ENCODE measurements around the gene DALRD3.

The DALRD3 gene

DNA sequence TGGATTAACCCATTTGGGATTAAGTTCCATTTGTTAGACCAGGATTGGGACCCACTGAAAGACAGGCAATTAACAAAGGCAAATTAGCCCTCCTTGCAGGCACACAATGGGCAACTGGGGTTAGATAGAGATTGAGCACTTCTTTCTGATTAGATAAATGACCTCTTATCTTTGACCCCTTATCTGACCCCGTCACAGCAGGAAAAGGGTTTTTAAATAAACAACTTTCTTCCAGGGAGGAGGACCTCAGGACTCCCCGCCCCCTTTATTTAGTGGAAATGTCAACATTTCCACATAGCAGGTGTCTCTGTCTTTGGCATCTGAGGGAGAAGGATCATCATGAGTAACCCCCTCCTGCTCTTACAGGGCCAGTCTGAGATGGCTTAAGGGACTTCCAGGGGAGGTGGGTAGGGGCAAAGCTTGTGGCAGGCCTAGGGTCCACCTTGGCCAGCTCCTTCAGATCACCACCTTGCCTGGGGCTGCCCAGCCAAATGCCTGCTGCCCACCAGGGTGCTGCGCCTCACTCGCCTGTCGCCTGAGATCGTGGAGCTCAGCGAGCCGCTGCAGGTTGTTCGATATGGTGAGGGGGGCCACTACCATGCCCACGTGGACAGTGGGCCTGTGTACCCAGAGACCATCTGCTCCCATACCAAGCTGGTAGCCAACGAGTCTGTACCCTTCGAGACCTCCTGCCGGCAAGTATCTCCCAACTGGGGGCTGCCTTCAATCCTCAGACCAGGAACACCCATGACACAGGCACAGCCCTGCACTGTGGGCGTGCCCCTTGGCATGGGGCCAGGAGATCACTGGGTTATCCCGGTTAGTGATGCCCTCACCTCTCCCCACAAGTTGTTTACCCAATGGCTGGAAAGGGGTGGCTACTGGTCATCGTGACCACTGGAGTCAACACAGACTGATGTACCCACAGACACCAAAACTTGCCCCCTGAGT lies 13.8 kb downstream of the DALRD3 start:
- DNase-seq, result no peak

DNA sequence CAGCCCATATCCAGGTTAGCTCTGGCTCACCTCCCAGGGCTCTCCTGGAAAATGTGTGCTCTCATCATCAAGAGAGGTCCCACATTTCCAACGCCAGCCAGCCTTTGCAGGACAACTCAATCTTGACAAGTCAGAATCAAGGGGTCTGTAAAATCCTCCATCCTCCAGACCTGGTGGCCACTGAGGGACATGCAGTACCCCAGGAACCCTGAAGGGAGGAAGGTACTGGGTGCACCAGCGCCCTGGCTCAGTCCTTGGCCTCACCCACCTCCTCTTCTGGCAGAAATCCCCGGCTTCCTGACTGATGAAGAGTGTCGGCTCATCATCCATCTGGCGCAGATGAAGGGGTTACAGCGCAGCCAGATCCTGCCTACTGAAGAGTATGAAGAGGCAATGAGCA lies 17.2 kb downstream of the DALRD3 start:
- no peak for DNase-seq

DNA sequence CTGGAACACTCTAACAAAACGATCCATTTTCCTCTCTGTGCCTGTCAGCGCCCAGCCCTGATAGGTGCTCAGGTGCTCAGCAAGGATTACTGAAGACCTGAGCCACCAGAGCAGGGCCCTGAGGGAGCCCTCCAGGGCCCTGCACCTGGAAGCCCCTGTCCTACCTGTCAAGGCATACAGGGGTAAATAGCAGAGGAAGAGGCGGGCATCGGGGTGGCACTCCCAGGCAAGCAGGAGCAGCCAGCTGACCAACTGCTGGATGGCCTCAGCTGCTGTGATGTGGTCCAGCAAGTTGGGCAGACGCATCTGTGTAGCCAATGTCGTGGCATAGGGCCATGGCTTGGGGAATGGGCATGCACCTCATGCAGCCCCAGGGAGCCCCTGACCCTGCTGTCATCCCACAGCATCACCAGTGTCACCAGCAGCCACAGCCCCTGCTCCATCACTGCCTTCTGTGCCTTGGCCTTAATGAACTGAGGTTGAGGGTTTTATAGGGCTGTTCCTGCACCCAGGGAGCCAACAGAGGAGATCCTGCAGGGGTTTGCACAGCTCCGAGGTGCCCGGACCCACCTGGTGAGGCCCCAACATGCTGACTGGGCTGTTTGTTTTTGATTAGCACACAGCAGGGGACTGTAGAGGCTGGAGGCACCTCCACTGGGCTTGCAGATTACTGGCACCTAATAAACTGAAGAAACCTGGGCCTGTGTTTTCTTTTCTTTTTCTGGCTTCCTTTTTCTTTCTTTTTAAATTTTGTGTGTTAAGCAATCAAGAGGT lies 19.1 kb downstream of the DALRD3 start:
- DNase-seq, result no peak

- no peak for DNase-seq
Measured at GRCh38 chr3:48997714-48998637, 20.4 kb downstream of the DALRD3 start.

DNA sequence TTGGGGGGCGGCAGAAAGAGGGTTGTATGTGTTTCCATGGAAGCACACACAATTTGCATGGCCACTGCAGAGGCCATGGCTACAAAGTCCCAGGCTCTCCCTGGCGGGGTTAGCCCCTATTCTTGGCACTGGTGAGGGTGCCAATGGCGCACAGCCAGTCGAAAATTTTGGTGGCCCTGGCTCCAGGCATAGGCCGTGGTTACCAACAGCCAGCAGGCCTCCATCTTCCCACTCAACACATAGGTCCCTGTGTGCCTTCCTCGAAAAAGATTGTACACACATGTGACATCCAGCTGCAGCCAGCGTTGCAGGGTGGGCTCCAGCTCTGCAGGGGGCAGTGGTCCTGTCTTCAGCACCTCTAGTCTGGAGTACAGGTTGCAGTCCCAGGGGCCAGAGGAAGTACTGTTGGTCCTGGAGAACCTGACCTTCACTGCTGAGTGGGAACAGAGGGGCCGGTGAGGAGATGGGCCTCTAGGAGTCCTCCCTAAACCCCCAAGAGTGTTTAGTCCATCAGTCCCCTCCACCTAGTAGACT lies 21.2 kb downstream of the DALRD3 start:
- no peak for DNase-seq

GRCh38 chr3:48996640-48997039 lies 21.7 kb downstream of the DALRD3 start:
- DNase-seq, result no peak

- DNase-seq, result no peak
Measured at GRCh38 chr3:48993834-48994233, 24.5 kb downstream of the DALRD3 start.

GRCh38 chr3:48991851-48992545 lies 26.4 kb downstream of the DALRD3 start:
- DNase-seq, result no peak

GRCh38 chr3:48990636-48991469 lies 27.5 kb downstream of the DALRD3 start:
- no peak for DNase-seq

GRCh38 chr3:48989796-48990635 lies 28.4 kb downstream of the DALRD3 start, which contains the start of gene P4HTM:
TSS of gene P4HTM (plus strand) at chr3:48990241. CDS start at chr3:48990257, 16 bp downstream.
- DNase-seq, result no peak

- no peak for DNase-seq
Measured at GRCh38 chr3:48989126-48989795, 29.1 kb downstream of the DALRD3 start.

DNA sequence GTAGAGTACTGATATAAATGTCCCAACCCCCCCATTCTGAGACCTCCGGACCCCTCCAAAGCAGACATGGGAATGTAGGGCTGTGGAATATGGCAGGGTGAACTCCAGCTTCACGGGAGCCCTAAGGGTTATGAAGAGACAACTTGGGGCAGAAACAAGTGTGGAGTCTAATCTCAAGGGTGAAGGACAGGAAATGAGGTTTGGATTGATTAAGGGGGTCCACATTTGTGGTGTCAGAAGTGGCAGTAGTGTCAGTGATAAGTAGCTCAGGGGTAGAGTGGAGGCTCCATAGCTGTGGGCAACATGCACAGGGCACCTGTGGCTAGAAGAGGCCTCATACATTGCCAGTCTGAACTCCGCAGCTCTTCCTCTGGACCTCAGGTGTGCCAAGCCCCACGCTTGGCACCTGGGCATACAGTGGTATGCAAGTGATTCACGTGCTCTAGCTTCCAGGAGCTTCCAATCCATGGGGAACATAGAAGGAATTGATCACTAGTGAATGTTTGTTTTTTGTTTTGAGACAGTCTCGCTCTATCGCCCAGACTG lies 32.5 kb downstream of the DALRD3 start:
- DNase-seq, result no peak

- DNase-seq, result no peak
Measured at GRCh38 chr3:48984663-48985062, 33.7 kb downstream of the DALRD3 start.

DNA sequence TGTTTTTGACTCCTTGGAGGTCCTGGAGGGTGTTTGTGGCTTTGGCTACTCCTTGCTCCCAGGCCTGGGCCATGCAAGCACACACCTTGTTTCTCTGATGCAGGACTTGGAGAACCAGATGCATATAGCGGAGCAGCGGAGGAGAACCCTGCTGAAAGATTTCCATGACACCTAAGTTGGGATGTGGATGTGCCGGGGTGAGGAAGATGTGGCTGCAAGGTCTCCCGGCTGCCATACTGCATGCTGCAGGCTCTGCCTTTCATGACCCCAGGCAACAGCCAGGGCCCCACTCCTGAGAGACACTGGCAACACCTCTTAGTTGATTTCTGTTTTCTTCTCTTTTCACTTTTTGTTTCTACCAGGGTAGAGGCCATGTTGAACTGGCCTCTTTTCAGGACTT lies 35.3 kb downstream of the DALRD3 start:
- no peak for DNase-seq

DNA sequence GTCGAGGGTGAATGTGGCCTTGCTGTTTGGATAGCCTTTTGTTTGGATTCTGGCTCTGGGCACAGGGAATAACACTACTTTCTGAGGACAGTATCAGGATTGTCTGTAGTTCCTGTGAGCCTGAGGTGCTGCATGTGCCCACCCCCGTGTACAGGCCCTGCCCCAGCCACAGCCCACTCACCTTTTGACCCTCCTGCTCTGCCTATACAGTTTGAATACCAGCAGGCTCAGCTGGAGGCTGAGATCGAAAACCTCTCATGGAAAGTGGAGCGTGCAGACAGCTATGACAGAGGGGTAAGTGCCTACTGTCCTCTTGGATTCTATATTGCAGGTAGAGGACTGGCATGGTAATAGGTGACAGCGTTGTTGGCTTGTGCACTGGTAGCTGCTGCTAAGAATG lies 35.7 kb downstream of the DALRD3 start:
- no peak for DNase-seq

- DNase-seq, result no peak
Measured at GRCh38 chr3:48982016-48982415, 36.4 kb downstream of the DALRD3 start.

DNA sequence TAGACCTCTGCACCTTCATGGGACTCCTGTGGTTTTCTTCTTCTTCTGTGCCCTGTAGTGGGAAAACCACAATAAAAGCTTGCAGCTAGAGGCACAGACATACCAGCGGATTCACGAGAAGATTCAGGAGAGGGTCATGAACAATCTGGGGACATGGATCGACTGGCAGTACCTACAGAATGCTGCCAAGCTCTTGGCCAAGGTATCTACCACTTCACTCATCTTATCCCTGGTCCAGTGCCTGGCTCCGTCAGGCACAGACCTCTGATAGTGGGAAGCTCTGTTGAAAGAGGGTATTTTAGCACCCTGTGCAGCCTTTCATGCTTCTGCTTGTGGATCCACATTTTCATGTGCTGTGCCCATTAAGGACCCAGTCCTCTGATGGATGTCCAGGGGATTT lies 38.1 kb downstream of the DALRD3 start:
- DNase-seq, result no peak

DNA sequence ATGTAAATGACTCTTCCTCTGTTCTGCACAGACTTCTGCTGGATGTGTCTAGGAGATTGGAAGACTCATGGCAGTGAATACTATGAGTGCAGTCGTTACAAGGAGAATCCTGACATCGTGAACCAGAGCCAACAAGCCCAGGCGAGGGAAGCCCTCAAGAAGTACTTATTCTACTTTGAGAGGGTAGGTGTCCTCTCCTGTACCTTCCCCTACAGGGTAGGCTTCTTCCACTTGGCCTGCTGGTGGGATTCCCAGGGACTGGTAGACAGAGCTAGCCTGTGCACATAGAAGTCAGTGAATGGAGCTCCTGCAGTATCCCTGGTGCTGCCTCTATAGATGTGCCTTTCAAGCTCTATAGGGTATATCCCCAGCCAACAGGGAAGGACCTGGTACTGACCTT lies 38.9 kb downstream of the DALRD3 start:
- no peak for DNase-seq
